Ovary (tissue), 3 donors: Measurements from ENCODE around the gene RBM20.

Experiments
- EP300 ChIP-seq: sonication (generic); formaldehyde crosslinking; IDR thresholded peaks from one replicate; pipeline ENCODE4 v1.6.1; 2017; ENCODE audit warnings: antibody characterized with exemption
- POLR2A ChIP-seq: fragments of 450-650 bp; IDR thresholded peaks from one replicate; pipeline ENCODE4 v1.6.1; 2017; ENCODE audit warnings: antibody characterized with exemption, mild to moderate bottlenecking, moderate library complexity
- TF ChIP-seq, protein P1 (sequence below), 3 donors: fragments of 450-650 bp in 2 of 3; fragments of 200-600 bp in 1 of 3; IDR thresholded peaks; one replicate each; pipeline versions ENCODE4 v1.5.1 to v1.8.0; 2016 to 2022; ENCODE audit warnings: antibody characterized with exemption in 3 of 3, mild to moderate bottlenecking in 1 of 3
- donor health status: DM: no; HTN: no; CAD: no.

DNA sequence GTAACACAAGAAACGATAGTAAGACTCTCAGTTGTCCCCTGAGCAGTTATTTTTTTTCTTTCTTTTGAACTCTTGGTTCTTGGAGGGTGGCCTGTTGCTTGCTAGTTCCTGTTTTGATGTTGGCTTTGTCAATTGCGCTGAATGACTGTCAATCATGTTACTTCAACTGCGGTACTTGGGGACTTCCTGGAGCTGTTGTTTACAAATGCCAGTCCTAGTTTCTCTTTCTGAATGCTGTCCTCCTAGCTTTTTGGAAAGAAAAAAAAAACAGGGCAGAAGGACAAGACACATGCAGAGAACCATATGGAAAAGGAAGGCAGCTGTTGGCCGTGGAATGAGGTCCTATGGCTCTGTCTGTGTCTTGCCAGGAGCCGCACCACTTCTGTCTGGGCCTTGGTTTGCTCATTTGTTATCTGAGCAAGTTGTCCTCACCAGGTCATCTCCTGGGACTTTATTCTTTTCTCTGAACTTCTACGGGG lies 220.6 kb downstream of the RBM20 start:
- TF ChIP-seq POLR2A (no peak), EP300 (no peak)
- TF ChIP-seq, protein P1, sequence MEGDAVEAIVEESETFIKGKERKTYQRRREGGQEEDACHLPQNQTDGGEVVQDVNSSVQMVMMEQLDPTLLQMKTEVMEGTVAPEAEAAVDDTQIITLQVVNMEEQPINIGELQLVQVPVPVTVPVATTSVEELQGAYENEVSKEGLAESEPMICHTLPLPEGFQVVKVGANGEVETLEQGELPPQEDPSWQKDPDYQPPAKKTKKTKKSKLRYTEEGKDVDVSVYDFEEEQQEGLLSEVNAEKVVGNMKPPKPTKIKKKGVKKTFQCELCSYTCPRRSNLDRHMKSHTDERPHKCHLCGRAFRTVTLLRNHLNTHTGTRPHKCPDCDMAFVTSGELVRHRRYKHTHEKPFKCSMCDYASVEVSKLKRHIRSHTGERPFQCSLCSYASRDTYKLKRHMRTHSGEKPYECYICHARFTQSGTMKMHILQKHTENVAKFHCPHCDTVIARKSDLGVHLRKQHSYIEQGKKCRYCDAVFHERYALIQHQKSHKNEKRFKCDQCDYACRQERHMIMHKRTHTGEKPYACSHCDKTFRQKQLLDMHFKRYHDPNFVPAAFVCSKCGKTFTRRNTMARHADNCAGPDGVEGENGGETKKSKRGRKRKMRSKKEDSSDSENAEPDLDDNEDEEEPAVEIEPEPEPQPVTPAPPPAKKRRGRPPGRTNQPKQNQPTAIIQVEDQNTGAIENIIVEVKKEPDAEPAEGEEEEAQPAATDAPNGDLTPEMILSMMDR (IDR thresholded peaks at IDR 0.05): no peak
